Left lung (tissue), 10 donors: ENCODE results near the gene EYA2. TPM values are rescaled to one million over a fixed set of nuclear protein-coding genes. Genes with fewer than 3 reads are reported as not detected.

Experiments
- ATAC-seq: fragments of 200-7000 bp; cut with Tn5 transposase; one replicate; pipeline ENCODE4 v1.9.1; 2020; ENCODE audit warnings: moderate library complexity
- DNase-seq, 4 donors: peaks; one replicate each; pipeline ENCODE4 v3.0.0-alpha.2; 2013 to 2020
- H3K27ac ChIP-seq, 2 donors: fragments of 200-600 bp; sonication (generic) in 1 of 2; one replicate each; pipeline versions ENCODE4 v1.5.0 to v1.8.0; 2020 to 2021
- H3K27me3 ChIP-seq, 2 donors: fragments of 200-600 bp; sonication (generic) in 1 of 2; one replicate each; pipeline versions ENCODE4 v1.5.0 to v1.8.0; 2020 to 2021
- H3K36me3 ChIP-seq, 2 donors: fragments of 200-600 bp; sonication (generic) in 1 of 2; one replicate each; pipeline versions ENCODE4 v1.5.0 to v1.8.0; 2020 to 2021
- H3K4me1 ChIP-seq, 2 donors: fragments of 200-600 bp; one replicate each; pipeline ENCODE4 v1.8.0; 2021
- H3K4me3 ChIP-seq, 2 donors: fragments of 200-600 bp; sonication (generic) in 1 of 2; one replicate each; pipeline versions ENCODE4 v1.5.0 to v1.8.0; 2020 to 2021; ENCODE audit warnings: mild to moderate bottlenecking in 1 of 2
- H3K9me3 ChIP-seq, 2 donors: fragments of 200-600 bp; sonication (generic) in 1 of 2; one replicate each; pipeline versions ENCODE4 v1.5.0 to v1.8.0; 2020 to 2021
- intact Hi-C, 2 donors: fragments of 100-400 bp; cut with DNase I; formaldehyde crosslinking; loops; one replicate each; pipeline versions ENCODE4 v1.11.2 to v1.14.2; 2022
- polyA plus RNA-seq, 6 donors: library from polyadenylated mRNA; unstranded; fragments of 120-200 nt; gene quantifications; one replicate each; pipeline ENCODE4 v1.2.1, GENCODE V29; 2013; ENCODE audit not compliant: insufficient read length in 6 of 6
- total RNA-seq, 2 donors: library from RNA; stranded (reverse); fragmentation: NEBNext Ultra II Directional; extraction: Animal tissue kit (Norgen Biotek cat#: 25700); gene quantifications; one replicate each; pipeline ENCODE4 v1.2.1, GENCODE V29; 2021
- TF ChIP-seq, protein P1 (sequence below), 2 donors: fragments of 200-600 bp; sonication (generic) in 1 of 2; IDR thresholded peaks; one replicate each; pipeline versions ENCODE4 v1.5.0 to v1.8.0; 2021; ENCODE audit warnings: antibody characterized with exemption in 2 of 2
- donor health status: DM: no; HTN: yes; CAD: no.
- donor health status: DM: no; HTN: no; CAD: no.

Gene EYA2
- total and polyA plus RNA-seq, 8 donors, result 0.77 to 2.3 (median 1.2) TPM

DNA sequence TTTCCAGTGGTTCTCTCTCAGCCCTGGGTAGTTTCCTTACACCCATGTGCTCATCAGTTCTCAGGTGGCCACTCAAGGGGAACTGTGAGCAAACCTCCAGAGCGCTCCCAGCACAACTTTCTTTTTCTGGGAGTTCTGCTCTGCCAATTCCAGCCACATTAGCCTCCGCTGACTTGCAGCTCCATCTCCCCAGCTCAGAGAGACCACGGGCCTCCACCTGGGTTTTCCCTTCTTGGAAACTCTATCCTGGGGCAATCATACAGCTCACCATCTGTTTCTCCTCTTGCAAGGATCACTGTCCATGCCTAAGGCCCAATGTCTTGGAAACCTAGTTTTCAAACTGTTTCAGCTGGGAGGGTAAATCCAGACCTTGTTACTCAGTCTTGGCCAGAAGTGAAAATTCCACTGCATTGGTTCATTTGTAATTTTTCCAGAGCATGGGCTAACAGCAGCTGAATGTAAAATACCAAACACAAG is 129.9 kb downstream of the EYA2 start:
- no peak overlapping the region for H3K27ac ChIP-seq
- H3K4me3 ChIP-seq, result no peak overlapping the region
- no peaks in the 10 kb centered on the region for H3K36me3 ChIP-seq
- DNase-seq (no peak), ATAC-seq (no peak)
- TF ChIP-seq, protein P1, sequence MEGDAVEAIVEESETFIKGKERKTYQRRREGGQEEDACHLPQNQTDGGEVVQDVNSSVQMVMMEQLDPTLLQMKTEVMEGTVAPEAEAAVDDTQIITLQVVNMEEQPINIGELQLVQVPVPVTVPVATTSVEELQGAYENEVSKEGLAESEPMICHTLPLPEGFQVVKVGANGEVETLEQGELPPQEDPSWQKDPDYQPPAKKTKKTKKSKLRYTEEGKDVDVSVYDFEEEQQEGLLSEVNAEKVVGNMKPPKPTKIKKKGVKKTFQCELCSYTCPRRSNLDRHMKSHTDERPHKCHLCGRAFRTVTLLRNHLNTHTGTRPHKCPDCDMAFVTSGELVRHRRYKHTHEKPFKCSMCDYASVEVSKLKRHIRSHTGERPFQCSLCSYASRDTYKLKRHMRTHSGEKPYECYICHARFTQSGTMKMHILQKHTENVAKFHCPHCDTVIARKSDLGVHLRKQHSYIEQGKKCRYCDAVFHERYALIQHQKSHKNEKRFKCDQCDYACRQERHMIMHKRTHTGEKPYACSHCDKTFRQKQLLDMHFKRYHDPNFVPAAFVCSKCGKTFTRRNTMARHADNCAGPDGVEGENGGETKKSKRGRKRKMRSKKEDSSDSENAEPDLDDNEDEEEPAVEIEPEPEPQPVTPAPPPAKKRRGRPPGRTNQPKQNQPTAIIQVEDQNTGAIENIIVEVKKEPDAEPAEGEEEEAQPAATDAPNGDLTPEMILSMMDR (IDR thresholded peaks at IDR 0.05), result no peak
- peaks cover 0 to 9% of the 10 kb centered on the region in 2 donors for H3K9me3 ChIP-seq
- H3K27me3 ChIP-seq, result peaks cover 0 to 22% of the 10 kb centered on the region in 2 donors
- intact Hi-C loops, result no loop called here
- H3K4me1 ChIP-seq, result peaks cover 0 to 4% of the 10 kb centered on the region in 2 donors

DNA sequence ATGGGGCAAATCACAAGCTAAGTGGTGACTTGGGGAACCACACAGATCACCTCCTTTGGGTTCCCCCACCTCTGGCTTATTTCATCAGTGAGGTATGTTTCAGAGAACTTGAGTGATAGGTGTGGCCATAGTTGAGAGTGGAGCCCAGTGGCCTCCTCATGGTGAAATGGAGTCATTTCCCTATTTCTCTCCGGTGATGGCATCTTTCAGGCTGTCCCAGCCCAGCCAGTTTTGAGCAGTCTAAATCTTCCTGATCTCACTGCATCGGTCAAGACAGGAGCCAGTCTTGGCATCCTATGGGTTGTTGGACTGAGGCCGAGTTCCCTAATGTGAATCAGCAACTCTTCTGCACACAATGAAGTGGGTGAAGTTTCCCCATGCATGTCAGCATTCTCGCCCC is 132.4 kb downstream of the EYA2 start:
- TF ChIP-seq, protein P1 (IDR thresholded peaks at IDR 0.05), result no peak
- Histone ChIP-seq H3K9me3 (peaks cover 0 to 9% of the 10 kb centered on the region in 2 donors), H3K4me3 (no peak overlapping the region), H3K4me1 (peaks cover 0 to 4% of the 10 kb centered on the region in 2 donors), H3K27ac (no peak overlapping the region), H3K27me3 (peaks cover 0 to 22% of the 10 kb centered on the region in 2 donors), H3K36me3 (no peaks in the 10 kb centered on the region)
- intact Hi-C loops, result no loop called here
- no peak for DNase-seq
- no peak for ATAC-seq

DNA sequence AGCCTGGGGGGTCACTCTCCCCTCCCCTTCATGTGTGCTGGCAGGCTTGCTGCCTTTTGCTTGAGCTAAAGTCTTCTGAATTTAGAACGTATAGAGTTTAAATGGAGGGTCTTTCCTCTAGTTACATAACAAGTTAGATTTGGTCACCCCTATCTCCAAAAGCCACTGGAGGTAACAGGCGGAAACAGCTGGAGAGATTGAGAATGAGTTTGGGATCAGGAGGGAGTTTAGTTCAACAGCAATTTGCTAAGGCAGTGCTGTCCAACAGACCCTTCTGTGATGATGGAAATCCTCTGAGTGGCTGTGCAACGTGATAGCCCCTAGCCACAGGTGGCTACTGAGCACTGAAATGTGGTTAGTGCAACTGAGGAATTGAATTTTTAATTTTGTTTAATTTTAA is 132.8 kb downstream of the EYA2 start:
- no peak for DNase-seq
- intact Hi-C loops, result no loop called here
- Histone ChIP-seq H3K9me3 (peaks cover 0 to 9% of the 10 kb centered on the region in 2 donors), H3K4me3 (no peak overlapping the region), H3K27ac (no peak overlapping the region), H3K36me3 (no peaks in the 10 kb centered on the region), H3K4me1 (peaks cover 0 to 4% of the 10 kb centered on the region in 2 donors), H3K27me3 (peaks cover 0 to 18% of the 10 kb centered on the region in 2 donors)
- TF ChIP-seq, protein P1 (IDR thresholded peaks at IDR 0.05), result no peak
- ATAC-seq, result no peak

DNA sequence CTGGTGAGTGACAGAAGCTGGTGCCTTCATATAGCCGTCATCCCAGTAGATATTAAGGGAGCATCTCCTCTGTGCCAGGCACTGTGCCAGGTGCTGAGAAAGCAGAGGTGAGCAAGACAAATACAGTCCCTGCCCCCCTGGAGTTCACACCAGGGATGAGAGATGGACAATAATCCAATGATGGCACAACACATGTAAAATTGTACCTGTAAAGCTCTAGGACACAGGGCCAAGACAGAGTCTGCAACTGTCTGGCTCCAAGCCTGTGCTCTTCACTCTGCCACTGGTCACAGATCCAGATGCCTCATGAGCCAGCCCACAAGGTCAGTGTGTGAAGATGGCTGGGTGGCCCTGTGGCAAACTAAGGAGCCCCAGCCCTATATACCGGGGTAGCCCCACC is 133.8 kb downstream of the EYA2 start:
- peaks cover 0 to 4% of the 10 kb centered on the region in 2 donors for H3K4me1 ChIP-seq
- peaks cover 0 to 9% of the 10 kb centered on the region in 2 donors for H3K9me3 ChIP-seq
- intact Hi-C loops, result no loop called here
- peaks cover 0 to 11% of the 10 kb centered on the region in 2 donors for H3K27me3 ChIP-seq
- ATAC-seq (no peak), DNase-seq (no peak)
- no peak overlapping the region for H3K27ac ChIP-seq
- TF ChIP-seq, protein P1 (IDR thresholded peaks at IDR 0.05), result no peak
- no peaks in the 10 kb centered on the region for H3K36me3 ChIP-seq
- no peak overlapping the region for H3K4me3 ChIP-seq

DNA sequence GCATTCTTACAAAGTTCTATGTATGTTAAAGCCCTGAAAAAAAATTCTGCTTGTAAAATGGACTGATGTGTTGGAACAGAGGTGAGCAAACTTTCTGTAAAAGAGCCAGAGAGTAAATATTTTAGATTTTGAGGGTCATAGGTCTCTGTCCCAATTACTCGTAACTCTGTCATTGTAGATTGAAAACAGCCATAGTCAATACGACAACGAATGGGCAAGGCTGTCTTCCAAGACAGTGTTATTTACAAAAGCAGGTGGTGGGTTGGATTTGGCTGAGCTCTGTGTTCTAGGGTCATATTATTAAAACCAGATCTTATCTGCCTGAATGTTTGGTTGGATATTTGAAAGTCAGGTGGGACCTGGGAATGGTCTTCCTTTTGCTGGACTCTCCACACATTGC is 135.2 kb downstream of the EYA2 start:
- H3K36me3 ChIP-seq, result no peaks in the 10 kb centered on the region
- peaks cover 0 to 9% of the 10 kb centered on the region in 2 donors for H3K9me3 ChIP-seq
- ATAC-seq (no peak), DNase-seq (no peak)
- peaks cover 0 to under 1% of the 10 kb centered on the region in 2 donors for H3K4me1 ChIP-seq
- intact Hi-C loops, result no loop called here
- H3K4me3 ChIP-seq, result no peak overlapping the region
- peaks cover 0 to under 1% of the 10 kb centered on the region in 2 donors for H3K27me3 ChIP-seq
- TF ChIP-seq, protein P1 (IDR thresholded peaks at IDR 0.05), result no peak
- H3K27ac ChIP-seq, result no peak overlapping the region
